Measurements from ENCODE around the gene UBE2E2. TPM values are rescaled to one million over a fixed set of nuclear protein-coding genes. Genes with fewer than 3 reads are reported as not detected.
A peak's percentile ranks its signal among the peaks of the same experiment; 100 is the strongest.

UBE2E2 gene
- polyA plus RNA-seq, 3 donors: 49.3 to 57.2 (median 56.7) TPM

DNA sequence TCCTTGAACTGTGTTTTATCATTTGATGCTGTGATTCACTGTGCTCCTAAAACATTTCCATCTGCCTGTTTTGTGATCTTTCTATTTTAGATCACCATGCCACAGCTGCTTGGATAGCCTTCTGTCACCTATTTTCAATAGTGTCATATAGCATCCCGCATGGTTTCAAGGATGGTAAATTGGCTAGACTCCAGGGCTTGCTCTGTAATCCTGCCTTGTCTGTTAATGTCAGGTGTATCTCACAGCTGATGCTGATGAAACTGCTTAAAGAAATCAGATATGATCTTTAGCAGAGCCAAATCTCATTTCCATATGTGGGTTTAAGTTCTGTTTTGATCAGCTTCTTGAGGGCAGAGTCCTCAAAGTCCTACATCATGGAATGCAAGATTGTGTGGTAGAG is 182.2 kb downstream of the UBE2E2 start:
- DNase-seq: no peak

GRCh38 chr3:23387286-23387918 is 184.3 kb downstream of the UBE2E2 start:
- peak; percentile 20 for DNase-seq

DNA sequence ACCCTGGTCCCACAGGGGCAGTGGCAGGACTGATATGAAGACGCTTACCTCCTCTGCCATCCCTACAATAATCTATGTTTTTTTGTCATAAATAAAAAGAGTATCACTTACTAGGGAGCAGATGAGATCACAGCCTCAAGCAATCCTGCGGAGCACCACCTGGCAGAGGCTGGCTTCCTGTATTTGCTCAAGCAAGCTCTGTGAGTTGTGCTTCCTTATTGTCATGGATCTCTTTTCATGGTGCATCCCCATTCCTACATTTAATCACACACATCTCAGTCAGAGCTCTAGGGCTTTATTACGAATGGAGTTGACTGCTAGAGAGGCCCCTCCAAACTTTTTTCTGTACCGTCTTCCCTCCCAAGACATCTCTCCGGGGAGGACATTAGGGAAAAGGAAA is 186.0 kb downstream of the UBE2E2 start:
- no peak for DNase-seq

GRCh38 chr3:23389686-23390085 is 186.6 kb downstream of the UBE2E2 start:
- DNase-seq: no peak

DNA sequence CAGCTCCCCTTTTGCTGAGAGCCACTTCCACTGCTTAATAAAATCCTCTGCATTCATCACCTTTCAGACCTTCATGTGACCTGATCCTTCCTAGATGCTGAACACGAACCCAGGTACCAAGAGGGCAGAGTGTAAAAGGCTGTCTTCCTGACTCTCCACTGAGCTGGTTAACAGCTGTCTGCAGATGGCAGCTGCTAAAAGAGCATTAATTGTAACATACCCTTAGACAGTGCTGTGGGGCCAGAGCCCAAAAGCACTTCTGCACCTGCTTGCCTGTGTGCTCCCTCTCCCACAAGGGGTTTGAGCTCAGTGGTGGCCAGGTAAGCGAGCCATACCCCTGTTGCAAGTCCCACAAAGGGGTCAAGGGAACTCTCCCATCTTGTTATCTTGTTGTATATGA is 187.3 kb downstream of the UBE2E2 start:
- no peak for DNase-seq

DNA sequence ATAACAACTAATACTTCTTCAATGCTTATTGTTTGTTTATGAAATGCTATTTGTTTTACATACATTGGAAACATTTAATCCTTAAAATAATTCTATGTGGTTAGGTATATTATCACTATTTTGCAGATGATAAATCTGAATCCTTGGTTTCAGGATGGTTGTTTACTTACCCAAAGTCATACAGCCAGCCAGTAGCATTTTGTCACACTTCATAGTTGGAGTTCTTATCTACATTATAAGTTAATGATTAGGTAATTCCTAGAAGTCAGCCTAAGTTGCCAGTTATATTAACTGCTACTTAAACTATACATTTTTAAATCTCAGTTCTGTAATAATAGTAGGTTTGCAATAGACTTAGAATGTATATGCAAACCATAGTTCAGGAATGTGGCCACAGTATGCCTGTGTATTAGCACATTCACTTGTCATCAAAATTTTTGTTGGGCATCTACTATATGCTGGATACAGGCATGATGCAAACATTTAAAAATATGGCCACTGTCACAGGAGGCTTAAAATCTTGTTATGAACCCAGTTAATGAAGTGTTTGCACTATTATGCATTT is 187.9 kb downstream of the UBE2E2 start:
- DNase-seq: no peak

DNA sequence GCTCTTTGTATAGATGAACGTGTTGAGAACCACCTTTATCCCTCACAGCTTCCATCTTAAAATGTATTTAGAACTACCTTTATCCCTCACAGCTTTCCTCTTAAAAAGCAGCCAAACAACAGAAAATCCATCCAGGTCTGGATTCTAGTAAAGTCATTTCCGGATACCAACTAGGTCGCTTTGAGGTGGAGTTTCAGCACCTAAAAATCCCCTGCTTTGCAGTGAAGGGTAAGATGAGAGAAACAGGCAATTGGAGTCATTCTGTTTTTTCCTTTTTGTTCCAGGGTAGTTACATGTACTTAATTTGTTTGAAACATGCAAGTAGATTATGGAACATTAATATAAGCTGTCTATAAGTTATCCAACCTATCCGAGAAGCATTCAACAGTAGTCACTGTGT is 192.0 kb downstream of the UBE2E2 start:
- no peak for DNase-seq

- no peak for DNase-seq
These were observed 193.6 kb downstream of the UBE2E2 start for GRCh38 chr3:23396746-23397145.

DNA sequence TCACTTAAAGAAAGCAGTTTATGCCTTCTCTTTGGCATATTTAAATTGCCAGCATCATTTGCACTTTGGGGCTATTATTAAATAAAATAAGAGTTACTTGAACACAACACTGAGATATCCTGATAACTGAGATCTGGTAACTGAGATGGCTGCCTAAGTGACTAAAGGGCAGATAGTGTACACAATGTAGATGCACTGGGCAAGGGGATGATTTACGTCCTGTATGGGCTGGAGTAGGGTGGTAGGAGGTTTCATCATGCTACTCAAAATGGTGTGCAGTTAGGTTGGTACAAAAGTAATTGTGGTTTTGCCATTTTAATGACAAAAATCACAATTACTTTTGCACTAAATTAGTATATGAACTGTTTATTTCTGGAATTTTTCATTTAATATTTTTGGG is 196.1 kb downstream of the UBE2E2 start:
- no peak for DNase-seq

DNA sequence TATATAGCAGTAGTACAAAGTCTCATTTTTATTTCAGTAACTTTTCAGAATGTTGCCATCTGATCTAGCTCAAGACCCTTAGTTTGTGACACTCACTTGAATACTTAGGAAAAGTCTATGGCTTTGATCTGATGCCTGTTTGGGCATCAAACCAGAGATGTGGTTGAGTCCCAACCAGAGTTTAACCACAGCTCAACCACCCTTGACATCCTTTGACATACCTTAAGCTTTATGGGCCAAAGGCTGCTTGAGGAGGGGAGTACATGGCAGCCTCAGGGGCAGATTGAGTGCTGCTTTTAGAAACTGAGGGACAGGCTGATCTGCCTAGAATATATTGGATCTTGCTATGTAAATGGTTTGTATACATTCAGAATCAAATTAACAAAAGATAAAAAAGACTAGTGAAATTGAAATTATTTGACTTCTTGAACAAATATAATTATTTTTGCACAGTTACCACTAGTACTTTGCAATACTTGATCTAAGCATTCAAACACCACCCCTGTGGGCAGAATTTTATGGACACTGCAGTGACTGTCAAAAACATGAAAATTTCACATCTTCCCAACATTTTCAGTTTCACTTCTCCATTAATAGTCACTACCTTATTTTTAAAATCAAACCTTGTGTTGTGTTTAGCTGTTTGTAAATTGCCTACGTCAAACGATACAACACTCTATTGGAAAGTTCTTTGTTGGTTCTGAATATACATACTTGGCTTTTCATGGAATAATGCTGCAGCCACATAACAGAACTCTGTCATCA is 199.8 kb downstream of the UBE2E2 start:
- DNase-seq: no peak

GRCh38 chr3:23404246-23404645 is 201.1 kb downstream of the UBE2E2 start:
- no peak for DNase-seq

DNA sequence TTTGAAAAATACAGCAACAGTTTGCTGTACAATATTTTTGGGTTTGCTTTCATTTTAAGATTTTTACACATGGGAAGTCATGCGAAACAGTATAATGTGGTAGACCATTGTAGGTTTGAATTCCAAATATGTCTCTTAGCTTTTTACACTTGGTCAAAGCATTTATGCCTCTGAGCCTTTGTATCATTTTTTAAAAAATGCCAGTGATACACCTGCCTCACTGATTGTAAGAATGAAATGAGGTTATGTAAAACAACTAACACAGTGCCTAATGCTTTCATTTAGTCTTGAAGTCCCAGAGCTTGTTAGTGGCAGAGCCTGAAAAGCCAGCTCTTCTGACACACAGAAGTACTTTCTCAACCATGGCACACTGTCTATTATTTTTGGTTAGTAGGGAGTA is 202.0 kb downstream of the UBE2E2 start:
- DNase-seq: no peak

GRCh38 chr3:23406601-23407000 is 203.5 kb downstream of the UBE2E2 start:
- DNase-seq: no peak

DNA sequence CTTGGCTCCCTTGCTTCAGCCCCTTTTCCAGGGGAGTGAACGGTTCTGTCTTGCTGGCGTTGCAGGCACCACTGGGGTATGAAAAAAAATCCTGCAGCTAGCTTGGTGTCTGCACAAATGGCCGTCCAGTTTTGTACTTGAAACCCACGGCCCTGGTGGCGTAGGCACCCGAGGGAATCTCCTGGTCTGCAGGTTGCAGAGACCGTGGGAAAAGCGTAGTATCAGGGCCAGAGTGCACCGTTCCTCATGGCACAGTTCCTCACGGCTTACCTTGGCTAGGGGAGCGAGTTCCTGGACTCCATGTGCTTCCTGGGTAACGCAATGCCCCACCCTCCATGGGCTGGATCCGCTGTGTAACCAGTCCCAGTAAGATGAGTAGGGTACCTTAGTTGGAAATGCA is 214.9 kb downstream of the UBE2E2 start:
- DNase-seq: no peak

GRCh38 chr3:23421811-23422516 is 218.8 kb downstream of the UBE2E2 start:
- no peak for DNase-seq

DNA sequence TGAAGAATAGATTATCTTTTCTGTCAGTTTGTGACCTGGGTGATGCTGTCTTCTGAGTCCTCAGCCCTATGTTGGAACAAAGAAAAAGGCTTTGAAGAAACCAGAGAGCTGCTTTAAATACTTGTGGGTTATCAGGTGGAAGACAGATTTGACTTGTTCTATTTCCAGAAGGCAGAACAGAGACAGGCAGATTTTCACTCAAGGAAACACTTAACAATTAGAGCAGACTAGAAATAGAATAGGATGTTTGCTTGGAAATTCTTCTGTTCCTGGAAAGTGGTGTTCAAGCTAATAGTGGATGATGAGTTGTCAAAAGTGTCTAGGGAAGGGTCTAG is 219.4 kb downstream of the UBE2E2 start:
- no peak for DNase-seq

DNA sequence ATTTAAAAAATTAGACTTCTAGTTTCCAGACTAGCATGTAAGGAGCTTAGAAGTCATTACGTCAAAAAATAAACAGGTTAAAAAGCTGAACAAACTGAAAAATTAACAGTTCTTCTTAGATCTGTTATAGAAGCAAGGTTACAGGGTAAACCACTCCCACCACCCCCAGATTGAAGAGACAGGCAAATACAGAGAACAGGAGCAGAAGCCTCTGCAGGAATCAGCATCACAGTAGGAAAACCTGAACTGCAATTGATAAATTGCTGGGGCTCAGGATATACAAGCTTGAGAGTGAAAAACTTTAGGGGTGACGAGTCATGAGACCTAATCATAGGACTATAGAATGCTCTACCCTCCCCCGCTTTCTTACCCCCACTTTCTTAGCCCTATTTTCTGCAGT is 222.3 kb downstream of the UBE2E2 start:
- no peak for DNase-seq

DNA sequence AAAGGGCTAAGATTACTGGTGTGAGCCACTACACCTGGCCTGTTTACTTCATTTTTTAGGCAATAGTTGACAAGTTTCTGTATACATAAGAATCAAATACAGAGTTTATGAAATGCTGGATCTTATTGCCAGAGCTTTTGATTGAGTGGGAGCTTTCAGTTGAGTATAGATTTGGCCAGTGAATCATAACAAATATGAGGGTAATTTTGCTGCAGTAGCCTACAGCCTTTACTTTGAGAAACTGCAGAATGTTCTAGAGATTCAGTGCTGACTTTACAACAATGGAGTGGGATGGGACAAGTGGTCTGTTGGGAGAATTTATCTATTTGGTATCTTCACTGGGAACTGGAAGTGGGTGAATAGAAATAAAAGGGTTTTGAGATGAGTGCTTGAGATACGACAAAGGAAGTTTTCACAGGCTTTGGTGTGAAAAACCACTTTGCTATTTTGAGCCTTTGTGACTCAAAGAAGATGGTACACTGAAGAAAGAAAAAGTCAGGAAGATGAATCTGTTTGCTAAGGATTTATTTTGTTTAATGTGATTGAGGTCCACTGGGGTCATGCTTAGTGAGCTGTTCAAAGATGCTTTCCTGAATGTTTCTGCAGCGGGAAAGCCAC is 227.8 kb downstream of the UBE2E2 start:
- DNase-seq: no peak

DNA sequence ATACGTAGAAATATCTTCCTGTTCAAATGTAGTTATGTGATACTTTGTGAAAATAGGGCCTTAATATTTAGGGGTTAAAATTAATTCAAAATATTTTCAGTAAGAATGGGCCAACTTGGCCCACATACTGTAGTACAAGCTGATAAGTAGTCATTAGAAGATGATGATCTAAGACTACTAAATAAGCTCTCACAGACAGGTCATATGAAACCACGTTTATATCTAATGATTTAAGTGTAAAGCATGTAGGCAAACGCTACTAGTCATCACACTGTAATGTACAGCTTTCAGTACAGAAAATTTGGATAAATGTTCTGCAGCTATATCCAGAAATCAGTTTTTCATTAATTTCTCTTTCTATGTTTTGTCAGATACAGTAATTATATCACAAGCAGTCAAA is 228.6 kb downstream of the UBE2E2 start:
- no peak for DNase-seq

- no peak for DNase-seq
These were observed 232.2 kb downstream of the UBE2E2 start for GRCh38 chr3:23435318-23435717.

GRCh38 chr3:23435904-23436303 is 232.8 kb downstream of the UBE2E2 start:
- no peak for DNase-seq

GRCh38 chr3:23437484-23438145 is 234.5 kb downstream of the UBE2E2 start:
- no peak for DNase-seq

All from renal pelvis (tissue), 4 donors.